ENCODE data around the gene WSB1.
A peak's percentile ranks its signal among the peaks of the same experiment; 100 is the strongest.

The WSB1 gene

DNA sequence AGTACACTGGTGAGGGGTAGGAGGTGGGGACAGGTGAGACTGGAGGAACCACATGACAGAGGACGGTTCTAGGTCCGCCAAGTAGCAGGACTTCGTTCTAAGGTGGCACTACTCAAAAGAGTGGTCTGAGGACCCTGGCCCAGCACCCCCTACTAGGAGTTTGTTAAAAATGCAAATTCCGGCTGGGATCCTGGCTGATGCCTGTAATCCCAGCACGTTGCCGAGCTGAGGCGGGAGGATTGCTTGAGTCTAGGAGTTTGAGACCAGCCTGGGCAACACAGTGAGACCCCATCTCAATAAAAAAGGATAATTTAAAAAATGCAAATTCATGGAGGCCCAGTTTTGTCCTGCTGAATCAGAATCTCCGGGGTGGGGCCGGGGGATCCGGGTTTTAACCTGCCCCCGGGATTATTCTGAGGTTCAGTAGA lies 59.1 kb downstream of the WSB1 start:
- TF ChIP-seq, protein P1, sequence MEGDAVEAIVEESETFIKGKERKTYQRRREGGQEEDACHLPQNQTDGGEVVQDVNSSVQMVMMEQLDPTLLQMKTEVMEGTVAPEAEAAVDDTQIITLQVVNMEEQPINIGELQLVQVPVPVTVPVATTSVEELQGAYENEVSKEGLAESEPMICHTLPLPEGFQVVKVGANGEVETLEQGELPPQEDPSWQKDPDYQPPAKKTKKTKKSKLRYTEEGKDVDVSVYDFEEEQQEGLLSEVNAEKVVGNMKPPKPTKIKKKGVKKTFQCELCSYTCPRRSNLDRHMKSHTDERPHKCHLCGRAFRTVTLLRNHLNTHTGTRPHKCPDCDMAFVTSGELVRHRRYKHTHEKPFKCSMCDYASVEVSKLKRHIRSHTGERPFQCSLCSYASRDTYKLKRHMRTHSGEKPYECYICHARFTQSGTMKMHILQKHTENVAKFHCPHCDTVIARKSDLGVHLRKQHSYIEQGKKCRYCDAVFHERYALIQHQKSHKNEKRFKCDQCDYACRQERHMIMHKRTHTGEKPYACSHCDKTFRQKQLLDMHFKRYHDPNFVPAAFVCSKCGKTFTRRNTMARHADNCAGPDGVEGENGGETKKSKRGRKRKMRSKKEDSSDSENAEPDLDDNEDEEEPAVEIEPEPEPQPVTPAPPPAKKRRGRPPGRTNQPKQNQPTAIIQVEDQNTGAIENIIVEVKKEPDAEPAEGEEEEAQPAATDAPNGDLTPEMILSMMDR (IDR thresholded peaks at IDR 0.05; ENCODE audit: low read depth, low read length, missing control alignments), result no peak
- no peak for DNase-seq (ENCODE audit: low read depth)
- H3K4me3 ChIP-seq (ENCODE audit: low read depth, low read length), result peak overlapping the region; percentile 44
- in situ Hi-C loops (cut with HindIII; ENCODE audit: low sequenced_read_pairs), result no loop called here

DNA sequence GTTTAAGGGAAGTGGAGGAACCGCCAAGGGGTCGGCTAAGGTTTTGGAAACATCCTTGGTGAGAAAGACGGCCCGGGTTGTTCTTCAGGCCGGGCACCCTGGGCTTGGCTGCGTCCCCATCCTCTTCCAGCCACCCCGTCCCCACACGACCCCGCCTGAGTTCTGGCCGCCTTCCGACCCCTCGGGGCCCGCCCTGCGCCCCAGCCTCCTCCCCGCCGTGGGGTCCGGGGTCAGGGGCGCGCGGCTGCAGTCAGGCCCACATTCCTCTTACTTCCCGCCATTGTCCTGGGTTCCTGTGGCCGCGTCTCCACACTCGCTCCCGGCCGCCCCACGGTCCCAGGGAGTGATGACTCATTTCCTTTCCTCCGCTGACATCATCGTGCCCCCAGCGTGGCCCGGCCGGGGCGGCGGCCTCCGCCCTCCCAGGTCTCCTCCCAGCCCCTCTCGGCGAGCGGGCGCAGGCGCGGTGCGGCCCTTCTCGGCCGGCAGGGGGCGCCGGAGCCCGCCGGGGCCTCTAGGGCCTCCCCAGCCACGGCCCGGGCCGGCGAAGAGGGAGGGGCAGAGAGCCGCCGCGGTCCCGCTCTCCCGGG lies 59.6 kb downstream of the WSB1 start:
- in situ Hi-C loops (cut with HindIII; ENCODE audit: low sequenced_read_pairs), result no loop called here

DNA sequence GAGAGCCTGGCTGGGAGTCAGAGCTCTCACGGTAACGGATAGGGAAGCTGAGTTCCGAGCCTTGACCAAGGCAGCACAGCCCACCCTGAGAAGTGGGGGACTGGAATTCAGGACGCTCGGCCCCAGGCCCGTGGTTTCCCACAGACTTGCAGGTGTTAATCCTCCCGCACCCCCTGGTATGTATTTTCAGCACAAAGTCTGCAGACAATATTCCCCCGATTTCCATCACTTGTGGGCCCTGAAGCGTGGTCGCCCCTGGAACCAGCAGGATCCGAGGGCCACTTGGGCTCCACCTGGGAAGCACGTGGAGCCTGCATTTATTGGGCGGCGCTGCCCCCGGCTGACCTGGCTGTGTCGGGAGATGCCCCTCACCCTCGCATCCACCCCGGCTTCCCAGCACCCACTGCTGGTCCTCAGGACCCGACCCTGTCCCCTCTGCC lies 60.2 kb downstream of the WSB1 start:
- in situ Hi-C loops (cut with HindIII; ENCODE audit: low sequenced_read_pairs), result no loop called here
- TF ChIP-seq, protein P1 (IDR thresholded peaks at IDR 0.05; ENCODE audit: low read depth, low read length, missing control alignments), result no peak
- DNase-seq (ENCODE audit: low read depth), result no peak
- peak overlapping the region; percentile 34 for H3K4me3 ChIP-seq (ENCODE audit: low read depth, low read length)

More for the DNA sequence above, 59.6 kb downstream of the WSB1 start:
- H3K4me3 ChIP-seq (ENCODE audit: low read depth, low read length), result peak overlapping the region; percentile 44
- peak; percentile 85 for DNase-seq (ENCODE audit: low read depth)
- TF ChIP-seq, protein P1 (IDR thresholded peaks at IDR 0.05; ENCODE audit: low read depth, low read length, missing control alignments), result peak; percentile 65

DNA sequence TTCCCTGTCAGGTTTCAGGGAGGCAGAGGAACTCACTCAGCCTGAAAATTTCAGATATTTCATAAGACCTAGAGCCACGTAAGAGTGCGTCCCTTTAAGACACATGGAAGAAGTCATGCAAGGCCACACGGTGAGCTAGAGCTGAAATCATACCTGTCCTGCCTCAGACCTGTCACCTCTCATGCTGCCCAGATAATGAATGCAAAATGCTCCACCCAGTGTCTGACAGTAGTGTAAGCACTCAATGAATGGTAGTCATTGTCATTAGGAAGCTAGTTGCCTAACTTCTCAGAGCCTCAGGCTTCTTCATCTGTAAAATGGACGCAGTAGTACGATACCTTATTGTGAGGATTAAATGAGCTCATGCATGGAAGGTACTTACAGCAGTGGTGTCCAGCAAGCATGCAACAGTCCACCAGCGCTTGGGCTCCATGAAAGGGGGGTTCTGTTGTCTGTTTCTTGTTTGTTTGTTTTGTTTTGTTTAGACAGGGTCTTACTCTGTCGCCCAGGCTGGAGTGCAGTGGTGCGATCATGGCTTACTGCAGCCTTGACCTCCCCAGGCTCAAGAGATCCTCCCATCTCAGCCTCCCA lies 60.7 kb downstream of the WSB1 start:
- in situ Hi-C loops (cut with HindIII; ENCODE audit: low sequenced_read_pairs), result no loop called here
- H3K4me3 ChIP-seq (ENCODE audit: low read depth, low read length), result no peak overlapping the region
- no peak for DNase-seq (ENCODE audit: low read depth)
- TF ChIP-seq, protein P1 (IDR thresholded peaks at IDR 0.05; ENCODE audit: low read depth, low read length, missing control alignments), result no peak

DNA sequence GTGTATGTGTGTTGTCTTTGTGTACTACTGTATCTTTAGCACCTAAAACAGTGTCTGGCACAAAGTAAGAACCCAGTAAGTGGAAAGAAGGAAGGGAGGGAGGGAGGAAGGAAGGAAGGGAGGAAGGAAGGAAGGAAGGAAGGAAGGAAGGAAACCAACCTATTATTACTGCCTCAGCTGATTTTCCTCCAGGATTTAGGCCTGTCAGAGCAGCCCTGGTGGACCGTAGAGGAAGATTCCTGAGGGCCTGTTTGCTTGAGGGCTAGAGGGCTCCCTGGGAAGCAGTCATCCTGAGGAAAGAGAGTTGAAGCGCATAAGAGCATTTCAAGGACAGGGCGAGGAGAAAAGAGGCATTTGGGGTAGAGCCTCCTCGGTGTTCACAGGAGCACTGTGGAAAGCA lies 61.5 kb downstream of the WSB1 start:
- in situ Hi-C loops (cut with HindIII; ENCODE audit: low sequenced_read_pairs), result no loop called here
- DNase-seq (ENCODE audit: low read depth), result no peak
- no peak overlapping the region for H3K4me3 ChIP-seq (ENCODE audit: low read depth, low read length)
- TF ChIP-seq, protein P1 (IDR thresholded peaks at IDR 0.05; ENCODE audit: low read depth, low read length, missing control alignments), result no peak

DNA sequence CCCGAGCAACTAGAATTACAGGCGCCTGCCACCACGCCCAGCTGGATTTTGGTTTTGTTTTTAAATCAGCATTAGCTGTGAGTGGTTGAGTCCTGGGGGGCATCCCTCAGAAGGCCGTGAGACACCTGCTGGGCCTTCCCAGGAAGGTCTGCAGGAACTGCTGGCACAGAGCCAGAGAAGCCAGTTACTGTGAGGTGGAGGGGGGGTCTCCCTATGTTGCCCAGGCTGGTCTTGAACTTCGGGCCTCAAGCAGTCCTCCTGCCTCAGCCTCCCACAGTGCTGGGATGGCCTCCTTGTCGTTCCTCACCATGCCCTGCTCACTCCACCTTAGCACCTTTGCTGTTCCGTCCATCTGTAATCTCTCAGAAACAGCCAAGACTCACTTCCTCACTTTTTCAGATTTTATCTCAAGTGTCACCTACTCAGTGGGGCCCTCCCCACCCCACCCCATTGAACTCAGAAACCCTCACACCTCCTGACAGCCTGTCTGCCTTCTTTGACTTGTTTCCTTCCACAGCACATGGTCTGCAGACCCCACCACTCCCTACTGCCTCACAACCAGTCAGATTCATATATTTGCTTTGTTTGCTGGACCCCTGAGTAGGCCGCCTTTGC lies 62.3 kb downstream of the WSB1 start:
- TF ChIP-seq, protein P1 (IDR thresholded peaks at IDR 0.05; ENCODE audit: low read depth, low read length, missing control alignments), result no peak
- DNase-seq (ENCODE audit: low read depth), result no peak
- no peak overlapping the region for H3K4me3 ChIP-seq (ENCODE audit: low read depth, low read length)
- in situ Hi-C loops (cut with HindIII; ENCODE audit: low sequenced_read_pairs), result no loop called here
